Liver (tissue), 9 donors: ENCODE data around the gene CAMSAP2. TPM values are rescaled to one million over a fixed set of nuclear protein-coding genes. Genes with fewer than 3 reads are reported as not detected.

ENCODE experiments used
- DNase-seq: peaks from one replicate; pipeline ENCODE4 v3.0.0-alpha.2; 2017; ENCODE audit warnings: low spot score
- H3K27ac ChIP-seq, 2 donors: one replicate each; pipeline ENCODE4 v1.7.0; 2013; ENCODE audit warnings: inconsistent platforms in 2 of 2, low read length in 2 of 2, control low read depth in 1 of 2, low read depth in 1 of 2, mild to moderate bottlenecking in 1 of 2
- H3K27me3 ChIP-seq, 4 donors: one replicate each; pipeline versions ENCODE4 v1.6.1 to v1.7.0; 2013; ENCODE audit warnings: low read length in 3 of 4, inconsistent platforms in 1 of 4, mild to moderate bottlenecking in 1 of 4, moderate library complexity in 1 of 4; ENCODE audit not compliant: control insufficient read depth in 4 of 4, insufficient read depth in 4 of 4
- H3K36me3 ChIP-seq, 4 donors: one replicate each; pipeline versions ENCODE4 v1.6.1 to v1.7.0; 2013; ENCODE audit warnings: low read length in 3 of 4, mild to moderate bottlenecking in 3 of 4, low read depth in 1 of 4, moderate library complexity in 1 of 4; ENCODE audit not compliant: control insufficient read depth in 4 of 4, insufficient read depth in 3 of 4
- H3K4me1 ChIP-seq, 4 donors: one replicate each; pipeline versions ENCODE4 v1.6.1 to v1.7.0; 2013; ENCODE audit warnings: low read length in 3 of 4, mild to moderate bottlenecking in 3 of 4, moderate library complexity in 1 of 4; ENCODE audit not compliant: control insufficient read depth in 4 of 4, insufficient read depth in 4 of 4
- H3K4me3 ChIP-seq, 3 donors: one replicate each; pipeline versions ENCODE4 v1.6.1 to v1.7.0; 2013; ENCODE audit warnings: low read length in 3 of 3, control low read depth in 1 of 3, low read depth in 1 of 3, mild to moderate bottlenecking in 1 of 3
- H3K9ac ChIP-seq, 2 donors: one replicate each; pipeline ENCODE4 v1.7.0; 2013; ENCODE audit warnings: low read length in 2 of 2, mild to moderate bottlenecking in 2 of 2, moderate library complexity in 2 of 2, control low read depth in 1 of 2, low read depth in 1 of 2
- H3K9me3 ChIP-seq, 4 donors: one replicate each; pipeline versions ENCODE4 v1.6.1 to v1.7.0; 2013; ENCODE audit warnings: low read length in 3 of 4; ENCODE audit not compliant: control insufficient read depth in 4 of 4
- ATF3 ChIP-seq: IDR thresholded peaks from 2 replicates; pipeline ENCODE4 v1.6.1; 2016; ENCODE audit warnings: antibody characterized with exemption
- CTCF ChIP-seq: fragments of 150-350 bp; IDR thresholded peaks from 2 replicates; pipeline ENCODE4 v1.5.1; 2017; ENCODE audit warnings: improper control_type of control experiment, low read depth, low read length; ENCODE audit not compliant: missing input control
- EGR1 ChIP-seq, 2 donors: IDR thresholded peaks; 2 replicates each; pipeline ENCODE4 v1.6.1; 2016 to 2018; ENCODE audit warnings: antibody characterized with exemption in 2 of 2, low read depth in 2 of 2
- FOXA1 ChIP-seq: IDR thresholded peaks from 2 replicates; pipeline ENCODE4 v1.6.1; 2016; ENCODE audit warnings: antibody characterized with exemption
- FOXA2 ChIP-seq: IDR thresholded peaks from 2 replicates; pipeline ENCODE4 v1.6.1; 2016; ENCODE audit warnings: antibody characterized with exemption
- GABPA ChIP-seq, 2 donors: IDR thresholded peaks in 1 of 2; conservative IDR thresholded peaks in 1 of 2; 2 replicates each; pipeline ENCODE4 v1.6.1; 2016; ENCODE audit warnings: antibody characterized with exemption in 2 of 2, mild to moderate bottlenecking in 1 of 2, moderate library complexity in 1 of 2
- HNF4A ChIP-seq, 2 donors: conservative IDR thresholded peaks; 2 replicates each; pipeline ENCODE4 v1.6.1; 2016; ENCODE audit warnings: antibody characterized with exemption in 2 of 2, mild to moderate bottlenecking in 2 of 2
- HNF4G ChIP-seq: IDR thresholded peaks from 2 replicates; pipeline ENCODE4 v1.6.1; 2016; ENCODE audit warnings: antibody characterized with exemption
- JUND ChIP-seq, 2 donors: IDR thresholded peaks; 2 replicates each; pipeline ENCODE4 v1.6.1; 2016; ENCODE audit warnings: antibody characterized with exemption in 2 of 2
- MAX ChIP-seq: IDR thresholded peaks from 2 replicates; pipeline ENCODE4 v1.6.1; 2016; ENCODE audit warnings: antibody characterized with exemption
- NR2F2 ChIP-seq: IDR thresholded peaks from 2 replicates; pipeline ENCODE4 v1.6.1; 2016; ENCODE audit warnings: antibody characterized with exemption
- RAD21 ChIP-seq, 2 donors: IDR thresholded peaks; 2 replicates each; pipeline ENCODE4 v1.6.1; 2016; ENCODE audit warnings: antibody characterized with exemption in 2 of 2, mild to moderate bottlenecking in 2 of 2
- REST ChIP-seq: IDR thresholded peaks from 2 replicates; pipeline ENCODE4 v1.6.1; 2016; ENCODE audit warnings: antibody characterized with exemption, mild to moderate bottlenecking
- RXRA ChIP-seq, 2 donors: IDR thresholded peaks; 2 replicates each; pipeline ENCODE4 v1.6.1; 2017 to 2018; ENCODE audit warnings: antibody characterized with exemption in 2 of 2, mild to moderate bottlenecking in 1 of 2
- SP1 ChIP-seq: IDR thresholded peaks from 2 replicates; pipeline ENCODE4 v1.6.1; 2018; ENCODE audit warnings: antibody characterized with exemption, mild to moderate bottlenecking
- TAF1 ChIP-seq: conservative IDR thresholded peaks from 2 replicates; pipeline ENCODE4 v1.6.1; 2016; ENCODE audit warnings: antibody characterized with exemption, mild to moderate bottlenecking
- YY1 ChIP-seq: IDR thresholded peaks from 2 replicates; pipeline ENCODE4 v1.6.1; 2016; ENCODE audit warnings: antibody characterized with exemption, mild to moderate bottlenecking
- ZBTB33 ChIP-seq: IDR thresholded peaks from 2 replicates; pipeline ENCODE4 v1.6.1; 2016; ENCODE audit warnings: antibody characterized with exemption
- WGBS: extraction: QIAGEN DNeasy Blood & Tissue Kit; methylation state at CpG from one replicate; pipeline ENCODE4 v1.1.7; 2013; 5-methylcytosine and 5-hydroxymethylcytosine counted together
- polyA plus RNA-seq, 2 donors: library from polyadenylated mRNA; stranded (reverse) in 1 of 2; unstranded in 1 of 2; fragments of 200-250 nt in 1 of 2; fragments of >200 nt in 1 of 2; fragmentation: Nextera tagmentation in 1 of 2; extraction: Ambion mirVana in 1 of 2; gene quantifications; one replicate each; pipeline versions ENCODE4 v1.2.1 to v1.2.3, GENCODE V29; 2013 to 2015
- total RNA-seq, 2 donors: library from RNA; depleted of rRNA; stranded (reverse); fragments of >200 nt; gene quantifications; one replicate each; pipeline ENCODE4 v1.2.3, GENCODE V29; 2014
- donor health status: healthy.
- donor health status: healthy.
- donor health status: healthy.
- donor health status: healthy.
- donor health status: healthy.

Gene CAMSAP2
- total and polyA plus RNA-seq, 4 donors = 1.9 to 8.6 (median 3.5) TPM

GRCh38 chr1:200753650-200754198 is 15.0 kb downstream of the CAMSAP2 start:
- H3K27ac ChIP-seq = no peak overlapping the region
- H3K4me1 ChIP-seq = no peaks in the 10 kb centered on the region
- H3K9me3 ChIP-seq = no peaks in the 10 kb centered on the region
- 94% methylated on average over 5 of the region's 5 CpGs for WGBS
- H3K36me3 ChIP-seq = no peaks in the 10 kb centered on the region
- no peaks in the 10 kb centered on the region for H3K27me3 ChIP-seq
- no peak for TF ChIP-seq RXRA (IDR thresholded peaks at IDR 0.05)
- TF ChIP-seq ZBTB33 = no peak
- no peak for TF ChIP-seq FOXA2
- TF ChIP-seq ATF3 = no peak
- TF ChIP-seq NR2F2 = no peak
- TF ChIP-seq YY1 = no peak
- TF ChIP-seq GABPA (IDR thresholded peaks at IDR 0.05 in 1 of 2, conservative IDR thresholded peaks at IDR 0.05 in 1 of 2) = no peak
- TF ChIP-seq JUND (IDR thresholded peaks at IDR 0.05) = no peak
- TF ChIP-seq RAD21 (IDR thresholded peaks at IDR 0.05) = no peak
- no peak for TF ChIP-seq REST
- TF ChIP-seq SP1 = no peak
- TF ChIP-seq TAF1 = no peak
- no peak for TF ChIP-seq EGR1 (IDR thresholded peaks at IDR 0.05; ENCODE audit: low read depth in 2 of 2)
- no peak for TF ChIP-seq MAX
- no peak for TF ChIP-seq CTCF
- TF ChIP-seq HNF4G = no peak
- no peak for TF ChIP-seq HNF4A (conservative IDR thresholded peaks at IDR 0.05)
- TF ChIP-seq FOXA1 = no peak
- H3K4me3 ChIP-seq = no peak overlapping the region
- no peak overlapping the region for H3K9ac ChIP-seq
- DNase-seq = no peak
